Germinal center (tissue), 1 donor: ENCODE data around the gene TMTC2.

Experiments
- DNase-seq: peaks from one replicate; pipeline ENCODE4 v3.0.0; 2012; ENCODE audit warnings: mixed read lengths, low spot score

The TMTC2 gene

DNA sequence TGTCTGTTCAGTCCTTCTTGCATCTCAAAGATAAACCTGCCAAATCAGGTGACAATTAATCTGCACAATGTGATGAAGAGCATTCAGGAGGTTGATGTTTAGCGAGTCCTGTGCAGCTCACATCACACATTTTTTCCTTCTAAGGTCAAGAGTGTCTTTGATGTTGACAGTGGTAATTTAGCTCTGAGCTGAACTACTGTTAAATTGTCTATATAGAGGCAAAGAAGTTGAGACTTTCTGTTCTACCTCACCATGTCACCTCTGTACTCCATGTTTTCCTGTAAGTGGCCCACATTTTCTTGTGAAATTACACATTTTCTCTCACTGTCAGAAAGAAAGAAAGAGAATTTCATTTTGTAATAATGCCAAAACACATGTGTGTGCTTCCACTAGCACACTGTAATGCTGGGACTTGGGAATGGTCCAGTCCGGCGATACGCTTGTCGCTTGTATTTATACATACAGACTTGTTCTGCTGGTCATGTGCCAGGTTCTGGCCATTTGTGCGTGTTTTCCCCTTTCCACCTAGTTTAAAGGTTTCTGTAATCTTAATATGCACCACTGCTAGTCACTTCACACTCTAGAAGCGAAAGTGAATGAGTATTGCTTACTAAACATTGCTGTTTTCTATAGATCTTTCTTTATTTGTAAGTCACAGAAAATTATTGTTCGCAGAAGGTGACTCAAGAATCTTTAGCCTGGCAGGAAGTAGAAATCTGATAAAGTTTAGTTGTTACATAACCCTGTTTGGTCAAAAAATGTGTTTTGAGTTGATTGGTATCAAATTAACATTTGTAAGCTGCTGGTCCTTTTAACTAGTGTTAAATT lies 328.9 kb downstream of the TMTC2 start:
- no peak for DNase-seq

GRCh38 chr12:83016218-83016835 lies 329.6 kb downstream of the TMTC2 start:
- DNase-seq, result no peak

DNA sequence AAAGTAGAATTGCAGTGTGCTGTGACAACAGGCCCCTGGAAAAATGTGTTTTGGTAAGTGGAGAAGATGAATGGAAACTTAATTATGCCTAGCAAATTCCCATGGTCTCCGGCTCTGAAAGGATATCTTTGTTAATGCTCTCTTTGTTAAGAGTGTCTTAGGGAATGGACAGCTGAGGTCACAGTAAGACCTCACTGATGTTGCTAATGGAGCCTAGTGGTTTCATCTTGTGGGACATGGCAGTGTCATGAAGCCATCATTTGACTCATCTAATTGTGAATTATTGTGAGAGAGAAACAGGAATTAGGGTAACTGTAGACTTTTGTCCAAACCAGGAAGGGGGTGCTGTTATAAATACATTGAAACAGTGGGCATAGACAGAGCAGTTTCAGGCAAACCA lies 330.3 kb downstream of the TMTC2 start:
- no peak for DNase-seq

- no peak for DNase-seq
Observed at GRCh38 chr12:83018088-83018487, 331.4 kb downstream of the TMTC2 start.

DNA sequence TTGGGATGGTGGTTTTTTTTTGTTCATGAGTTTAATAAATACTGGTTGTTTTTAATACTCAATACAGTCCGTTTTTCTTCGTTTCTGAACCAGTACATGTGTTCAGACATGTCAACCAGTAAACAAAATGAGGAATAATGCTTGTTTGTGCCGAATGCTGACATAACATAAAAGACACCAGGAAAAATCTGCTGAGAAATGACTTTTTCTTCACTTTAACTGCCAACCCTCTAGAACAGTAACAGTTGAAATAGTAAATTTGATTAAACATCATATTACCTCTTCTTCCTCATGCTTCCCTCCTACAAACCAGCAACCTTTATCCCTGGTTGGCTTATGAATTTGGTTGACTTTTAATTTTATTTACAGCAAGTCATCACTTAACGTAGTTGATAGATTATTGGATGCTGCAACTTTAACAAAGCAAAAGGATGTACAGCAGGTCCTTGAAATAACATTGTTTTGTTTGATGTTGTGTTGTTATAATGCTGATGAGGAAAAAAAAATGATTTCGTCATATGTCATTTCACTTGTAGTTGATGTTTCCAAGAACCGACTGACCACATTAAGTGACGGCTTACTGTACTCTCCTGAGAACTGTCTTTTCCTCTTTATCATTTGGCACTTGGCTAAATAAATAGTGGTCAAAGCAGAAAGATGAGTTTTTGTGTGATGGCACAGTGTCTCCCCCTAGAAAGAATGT lies 340.5 kb downstream of the TMTC2 start:
- no peak for DNase-seq

- no peak for DNase-seq
Observed at GRCh38 chr12:83031196-83031595, 344.5 kb downstream of the TMTC2 start.

DNA sequence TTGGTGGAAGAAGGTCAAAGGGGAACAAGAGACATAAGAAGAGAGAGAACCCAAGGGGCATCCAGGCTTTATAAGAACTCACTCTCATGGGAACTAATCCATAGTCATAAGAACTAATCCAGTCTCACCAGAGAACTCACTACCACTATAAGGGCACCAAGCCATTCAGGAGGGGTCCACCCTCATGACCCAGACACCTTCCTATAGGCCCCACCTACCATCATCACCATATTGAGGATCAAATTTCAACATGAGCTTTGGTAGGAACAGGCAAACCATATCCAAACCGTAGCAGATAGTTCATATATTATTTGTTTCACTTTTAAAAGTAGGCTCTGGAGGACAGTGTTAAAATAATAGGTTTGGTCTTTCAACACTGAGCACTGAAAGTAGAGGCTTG lies 350.1 kb downstream of the TMTC2 start:
- DNase-seq, result no peak

GRCh38 chr12:83039413-83039812 lies 352.7 kb downstream of the TMTC2 start:
- DNase-seq, result no peak

- no peak for DNase-seq
Observed at GRCh38 chr12:83040339-83040738, 353.6 kb downstream of the TMTC2 start.

GRCh38 chr12:83040991-83041390 lies 354.3 kb downstream of the TMTC2 start:
- no peak for DNase-seq

DNA sequence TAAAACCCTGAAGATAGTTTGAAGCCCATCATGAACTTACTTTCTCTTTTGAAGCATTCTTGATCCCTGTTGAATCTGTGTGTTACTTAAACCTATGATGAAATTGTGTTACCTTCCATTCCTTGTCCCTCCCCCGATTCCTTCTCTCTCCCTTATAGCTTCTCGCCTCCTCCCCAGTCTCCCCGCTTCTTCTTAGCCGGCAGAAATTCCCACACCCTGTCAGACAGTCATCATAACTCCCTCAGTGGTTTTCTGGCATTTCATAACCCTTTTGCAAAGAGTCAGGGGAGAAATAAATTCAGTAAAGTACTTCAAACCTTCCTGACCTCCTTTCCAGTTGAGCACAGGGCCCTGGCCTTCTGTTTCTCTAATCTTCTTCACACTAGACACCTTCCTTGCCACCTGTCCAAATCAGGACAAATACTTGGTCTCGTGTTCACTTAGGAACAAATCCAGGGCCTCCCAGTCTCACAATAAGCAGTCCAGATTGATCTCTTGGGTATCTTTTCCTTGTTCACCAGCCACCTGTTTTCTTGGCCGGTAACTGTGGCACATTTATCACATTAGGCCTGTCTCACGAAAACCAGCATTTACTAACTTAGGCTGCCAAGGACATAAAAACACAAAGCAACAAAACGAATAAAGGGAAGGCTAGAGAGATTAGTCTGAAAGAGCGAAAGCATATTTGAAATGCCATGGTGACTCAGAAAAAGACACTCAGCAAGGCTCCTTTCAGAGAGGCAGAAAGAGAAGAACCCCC lies 355.9 kb downstream of the TMTC2 start:
- no peak for DNase-seq

- no peak for DNase-seq
Observed at GRCh38 chr12:83044736-83045135, 358.0 kb downstream of the TMTC2 start.

DNA sequence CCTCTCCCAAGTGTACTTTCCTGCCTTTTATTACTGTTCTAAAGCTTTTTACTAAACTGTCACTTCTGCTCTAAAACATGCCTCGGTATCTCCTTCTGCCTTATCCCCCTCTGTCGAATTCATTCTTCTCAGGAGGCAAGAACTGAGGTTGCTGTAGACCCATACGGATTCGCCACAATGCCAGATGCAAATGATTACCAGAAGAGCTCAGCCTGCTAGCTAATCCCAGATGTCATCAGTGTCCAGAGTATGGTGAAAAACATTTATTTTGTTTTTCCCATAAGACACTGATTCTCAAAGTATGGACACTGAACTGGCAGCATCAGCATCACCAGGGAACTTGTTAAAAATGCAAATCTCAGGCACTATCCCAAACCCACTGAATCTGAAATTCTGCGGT lies 359.3 kb downstream of the TMTC2 start:
- no peak for DNase-seq

DNA sequence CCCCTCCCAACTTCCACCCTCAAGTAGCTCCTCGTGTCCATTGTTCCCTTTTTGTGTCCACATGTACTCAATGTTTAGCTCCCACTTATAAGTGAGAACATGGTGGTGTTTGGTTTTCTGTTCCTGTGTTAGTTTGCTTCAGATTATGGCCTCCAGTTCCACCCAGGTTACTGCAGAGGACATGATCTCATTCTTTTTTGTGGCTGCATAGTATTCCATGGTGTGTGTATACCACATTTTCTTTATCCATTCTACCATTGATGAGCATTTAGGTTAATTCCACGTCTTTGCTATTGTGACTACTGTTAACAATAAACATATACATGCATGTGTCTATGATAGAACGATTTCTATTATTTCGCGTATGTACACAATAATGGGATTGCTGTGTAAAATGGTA lies 362.6 kb downstream of the TMTC2 start:
- DNase-seq, result no peak

GRCh38 chr12:83052890-83053541 lies 366.3 kb downstream of the TMTC2 start:
- no peak for DNase-seq

DNA sequence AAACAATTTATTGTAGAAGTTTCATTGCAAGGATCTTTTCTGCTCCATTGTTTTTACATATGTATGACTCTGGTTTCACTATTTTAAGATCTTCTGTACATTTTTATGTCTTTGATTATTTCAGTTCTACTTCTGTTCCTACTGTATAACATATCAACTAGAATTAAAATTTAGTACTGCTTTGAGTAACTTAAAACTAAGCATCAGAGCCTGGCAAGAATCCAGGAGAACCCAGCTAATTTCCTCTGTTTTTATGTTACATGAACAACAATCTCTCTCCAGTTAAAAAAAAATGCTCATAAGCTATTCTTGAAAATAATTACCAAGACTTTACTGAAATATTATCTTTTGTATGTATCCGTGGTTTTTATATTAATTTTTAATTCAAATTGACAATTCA lies 370.7 kb downstream of the TMTC2 start:
- DNase-seq, result no peak

DNA sequence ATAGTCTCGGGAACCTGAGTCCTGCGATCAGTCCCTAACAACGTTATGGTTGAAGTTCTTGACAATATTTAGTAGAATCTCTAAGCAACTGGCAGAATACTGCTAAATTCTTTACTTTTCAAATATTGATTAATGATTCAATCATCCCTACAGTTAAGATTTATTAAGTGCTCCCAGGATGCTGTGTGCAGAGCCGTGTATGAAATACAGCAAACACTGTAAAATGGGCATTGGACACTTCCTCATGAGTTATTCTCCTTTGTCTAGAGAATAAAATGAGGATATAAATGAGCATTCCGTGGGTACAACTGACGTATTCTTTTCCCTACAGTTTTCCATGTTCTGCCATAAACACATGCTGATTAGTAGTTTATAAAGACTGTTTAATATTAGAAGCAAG lies 372.4 kb downstream of the TMTC2 start:
- no peak for DNase-seq

- no peak for DNase-seq
Observed at GRCh38 chr12:83065562-83065961, 378.9 kb downstream of the TMTC2 start.

GRCh38 chr12:83067981-83068380 lies 381.3 kb downstream of the TMTC2 start:
- no peak for DNase-seq

DNA sequence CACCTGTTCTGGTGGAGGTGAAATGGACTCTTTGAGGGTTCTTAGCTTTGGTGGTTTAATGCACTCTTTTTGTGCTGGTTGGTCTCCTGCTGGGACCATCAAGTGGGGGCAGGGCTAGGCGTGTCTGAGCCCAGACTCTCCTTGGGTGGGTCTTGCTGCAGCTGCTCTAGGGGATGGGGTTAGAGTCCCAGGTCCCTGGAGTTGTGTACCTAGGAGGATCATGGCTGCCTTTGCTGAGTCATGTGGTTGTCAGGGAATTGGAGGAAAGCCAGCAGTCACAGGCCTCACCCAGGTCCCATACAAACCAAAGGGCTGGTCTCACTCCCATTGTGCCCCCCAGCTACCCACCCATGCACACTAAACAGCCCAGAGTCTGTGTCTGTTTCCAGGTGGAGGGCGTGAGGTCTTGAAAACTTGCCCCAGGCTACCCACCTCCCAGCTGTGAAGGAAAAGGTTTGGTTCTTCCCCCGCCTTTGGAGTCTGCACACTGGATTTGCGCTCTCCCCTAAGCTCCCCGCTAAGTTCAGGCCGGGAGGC lies 387.7 kb downstream of the TMTC2 start:
- no peak for DNase-seq

- DNase-seq, result no peak
Observed at GRCh38 chr12:83075471-83075870, 388.8 kb downstream of the TMTC2 start.

GRCh38 chr12:83077041-83077440 lies 390.3 kb downstream of the TMTC2 start:
- DNase-seq, result no peak
